ENCODE results near the gene NRL. TPM values are rescaled to one million over a fixed set of nuclear protein-coding genes. Genes with fewer than 3 reads are reported as not detected.
"Not testable (repeated sequence)": the region's sequence is repeated elsewhere in the genome, so short reads cannot be mapped to it uniquely, and the experiment has no call there.

NRL gene
- total RNA-seq, 1 experiment from 2014 or later: 1.3 TPM

GRCh38 chr14:24108336-24108874, 6.3 kb downstream of the NRL start (continued):
- TF ChIP-seq E2F4 (CRISPR knock-in tag; IDR thresholded peaks at IDR 0.05; ENCODE audit: borderline replicate concordance, low read depth) (no peak), FOXK1 (CRISPR knock-in tag; IDR thresholded peaks at IDR 0.05) (no peak)

GRCh38 chr14:24106672-24107271, 8.0 kb downstream of the NRL start:
- H3K27me3 Mint-ChIP-seq (ENCODE audit: low read depth): no peaks in the 10 kb centered on the region; the same call in 1 of the 2 replicates
- ChIA-PET CTCF (interaction anchor here (0.6 to 2.2 kb wide), 5 partner anchors 8 to 54 kb away, joined by 3 to 19 read pairs (median 3); partner anchors contain the start of genes DCAF11, IRF9 and NRL), POLR2A (interaction anchor here (0.7 to 5.7 kb wide), 3 partner anchors 12 to 55 kb away, joined by 3 to 29 read pairs (median 11); partner anchors contain the start of genes CARMIL3 and PCK2)
- no peak for DNase-seq (ENCODE audit: low spot score)
- H3K4me3 Mint-ChIP-seq: no peak overlapping the region
- peaks cover 5% of the 10 kb centered on the region for H3K4me1 Mint-ChIP-seq
- H3K36me3 Mint-ChIP-seq: peaks cover 35% of the 10 kb centered on the region
- peaks cover 27% of the 10 kb centered on the region for H3K9me3 Mint-ChIP-seq
- no peak overlapping the region for H3K27ac Mint-ChIP-seq
- no peak for TF ChIP-seq ATF1 (CRISPR knock-in tag; IDR thresholded peaks at IDR 0.05)
- no peak for TF ChIP-seq FOXJ3 (CRISPR knock-in tag; IDR thresholded peaks at IDR 0.05; ENCODE audit: borderline replicate concordance)
- TF ChIP-seq EMX1 (CRISPR knock-in tag; IDR thresholded peaks at IDR 0.05): no peak; the same call in 1 of the 2 replicates
- no peak for TF ChIP-seq JUN (CRISPR knock-in tag; IDR thresholded peaks at IDR 0.05)
- no peak for TF ChIP-seq ATF6 (CRISPR knock-in tag; IDR thresholded peaks at IDR 0.05)
- TF ChIP-seq PREB (CRISPR knock-in tag; IDR thresholded peaks at IDR 0.05; ENCODE audit: borderline replicate concordance): no peak
- no peak for TF ChIP-seq NR1H2 (CRISPR knock-in tag; IDR thresholded peaks at IDR 0.05)
- no peak for TF ChIP-seq ERG (CRISPR knock-in tag; IDR thresholded peaks at IDR 0.05)
- TF ChIP-seq RORB (CRISPR knock-in tag; IDR thresholded peaks at IDR 0.05): no peak
- no peak for TF ChIP-seq CDX4 (CRISPR knock-in tag; IDR thresholded peaks at IDR 0.05; ENCODE audit: borderline replicate concordance)
- no peak for TF ChIP-seq ZSCAN18 (CRISPR knock-in tag; IDR thresholded peaks at IDR 0.05)
- no peak for TF ChIP-seq ESRRA (CRISPR knock-in tag; IDR thresholded peaks at IDR 0.05; ENCODE audit: borderline replicate concordance)
- no peak for TF ChIP-seq ZNF219 (CRISPR knock-in tag; IDR thresholded peaks at IDR 0.05; ENCODE audit: borderline replicate concordance)
- no peak for TF ChIP-seq E2F1 (CRISPR knock-in tag; IDR thresholded peaks at IDR 0.05)
- TF ChIP-seq SOX15 (CRISPR knock-in tag; IDR thresholded peaks at IDR 0.05): no peak
- no peak for TF ChIP-seq TEAD1 (CRISPR knock-in tag; IDR thresholded peaks at IDR 0.05)
- TF ChIP-seq CREM (CRISPR knock-in tag; IDR thresholded peaks at IDR 0.05): no peak
- TF ChIP-seq ZNF512 (CRISPR knock-in tag; IDR thresholded peaks at IDR 0.05; ENCODE audit: borderline replicate concordance): no peak
- no peak for TF ChIP-seq CREB1 (CRISPR knock-in tag; IDR thresholded peaks at IDR 0.05)
- no peak for ATAC-seq

GRCh38 chr14:24105609-24106239, 9.0 kb downstream of the NRL start:
- ChIA-PET CTCF (interaction anchor here (1.1 to 2.2 kb wide), 4 partner anchors 9 to 47 kb away, joined by 3 to 19 read pairs (median 4); partner anchors contain the start of genes DCAF11 and NRL), POLR2A (interaction anchor here (0.8 to 5.7 kb wide), 3 partner anchors 9 to 48 kb away, joined by 4 to 29 read pairs (median 6); partner anchors contain the start of genes DCAF11, NRL and PCK2)
- H3K4me3 Mint-ChIP-seq; H3K27ac Mint-ChIP-seq; H3K27me3 Mint-ChIP-seq (ENCODE audit: low read depth); ATAC-seq; H3K4me1 Mint-ChIP-seq; DNase-seq (ENCODE audit: low spot score): not testable (repeated sequence)
- Mint-ChIP-seq H3K9me3 (peaks cover 27% of the 10 kb centered on the region), H3K36me3 (peaks cover 36% of the 10 kb centered on the region)
